ENCODE measurements around the gene DPP10.

DPP10 gene

GRCh38 chr2:114754907-114755563 is 312.6 kb downstream of the DPP10 start:
- no peaks in the 10 kb centered on the region for H3K27me3 ChIP-seq (ENCODE audit: insufficient read depth, low read length)
- no peaks in the 10 kb centered on the region for H3K36me3 ChIP-seq (ENCODE audit: insufficient read depth, low read length)
- no peak overlapping the region for H2AFZ ChIP-seq (ENCODE audit: low read length, unreplicated experiment)
- H3K4me1 ChIP-seq (ENCODE audit: control insufficient read depth, insufficient read depth, low read length, unreplicated experiment): no peaks in the 10 kb centered on the region
- no peak overlapping the region for H3K27ac ChIP-seq (ENCODE audit: low read depth, low read length)
- H3K79me2 ChIP-seq (ENCODE audit: control insufficient read depth, insufficient read depth, low read length, unreplicated experiment): no peaks in the 10 kb centered on the region
- H3K4me3 ChIP-seq (ENCODE audit: low read depth, low read length): no peak overlapping the region

GRCh38 chr2:114762376-114762775 is 319.9 kb downstream of the DPP10 start:
- Histone ChIP-seq H3K4me1 (ENCODE audit: control insufficient read depth, insufficient read depth, low read length, unreplicated experiment) (no peaks in the 10 kb centered on the region), H2AFZ (ENCODE audit: low read length, unreplicated experiment) (no peak overlapping the region), H3K4me3 (ENCODE audit: low read depth, low read length) (no peak overlapping the region), H3K27ac (ENCODE audit: low read depth, low read length) (no peak overlapping the region), H3K27me3 (ENCODE audit: insufficient read depth, low read length) (no peaks in the 10 kb centered on the region), H3K79me2 (ENCODE audit: control insufficient read depth, insufficient read depth, low read length, unreplicated experiment) (no peaks in the 10 kb centered on the region), H3K36me3 (ENCODE audit: insufficient read depth, low read length) (no peaks in the 10 kb centered on the region)

GRCh38 chr2:114762986-114763385 is 320.5 kb downstream of the DPP10 start:
- no peaks in the 10 kb centered on the region for H3K79me2 ChIP-seq (ENCODE audit: control insufficient read depth, insufficient read depth, low read length, unreplicated experiment)
- no peak overlapping the region for H3K27ac ChIP-seq (ENCODE audit: low read depth, low read length)
- H3K4me1 ChIP-seq (ENCODE audit: control insufficient read depth, insufficient read depth, low read length, unreplicated experiment): no peaks in the 10 kb centered on the region

GRCh38 chr2:114769110-114769509 is 326.7 kb downstream of the DPP10 start:
- Histone ChIP-seq H3K79me2 (ENCODE audit: control insufficient read depth, insufficient read depth, low read length, unreplicated experiment) (no peaks in the 10 kb centered on the region), H3K4me3 (ENCODE audit: low read depth, low read length) (no peak overlapping the region), H3K27ac (ENCODE audit: low read depth, low read length) (no peak overlapping the region), H2AFZ (ENCODE audit: low read length, unreplicated experiment) (no peak overlapping the region), H3K36me3 (ENCODE audit: insufficient read depth, low read length) (no peaks in the 10 kb centered on the region), H3K27me3 (ENCODE audit: insufficient read depth, low read length) (no peaks in the 10 kb centered on the region), H3K4me1 (ENCODE audit: control insufficient read depth, insufficient read depth, low read length, unreplicated experiment) (no peaks in the 10 kb centered on the region)

More at GRCh38 chr2:114762986-114763385, 320.5 kb downstream of the DPP10 start:
- Histone ChIP-seq H3K4me3 (ENCODE audit: low read depth, low read length) (no peak overlapping the region), H2AFZ (ENCODE audit: low read length, unreplicated experiment) (no peak overlapping the region), H3K36me3 (ENCODE audit: insufficient read depth, low read length) (no peaks in the 10 kb centered on the region), H3K27me3 (ENCODE audit: insufficient read depth, low read length) (no peaks in the 10 kb centered on the region)

GRCh38 chr2:114769991-114770390 is 327.6 kb downstream of the DPP10 start:
- Histone ChIP-seq H3K4me3 (ENCODE audit: low read depth, low read length) (no peak overlapping the region), H2AFZ (ENCODE audit: low read length, unreplicated experiment) (no peak overlapping the region), H3K79me2 (ENCODE audit: control insufficient read depth, insufficient read depth, low read length, unreplicated experiment) (no peaks in the 10 kb centered on the region), H3K27me3 (ENCODE audit: insufficient read depth, low read length) (no peaks in the 10 kb centered on the region), H3K4me1 (ENCODE audit: control insufficient read depth, insufficient read depth, low read length, unreplicated experiment) (no peaks in the 10 kb centered on the region), H3K36me3 (ENCODE audit: insufficient read depth, low read length) (no peaks in the 10 kb centered on the region), H3K27ac (ENCODE audit: low read depth, low read length) (no peak overlapping the region)

GRCh38 chr2:114784046-114784445 is 341.6 kb downstream of the DPP10 start:
- Histone ChIP-seq H3K4me3 (ENCODE audit: low read depth, low read length) (no peak overlapping the region), H3K36me3 (ENCODE audit: insufficient read depth, low read length) (no peaks in the 10 kb centered on the region), H3K27me3 (ENCODE audit: insufficient read depth, low read length) (no peaks in the 10 kb centered on the region), H3K4me1 (ENCODE audit: control insufficient read depth, insufficient read depth, low read length, unreplicated experiment) (no peaks in the 10 kb centered on the region), H3K79me2 (ENCODE audit: control insufficient read depth, insufficient read depth, low read length, unreplicated experiment) (no peaks in the 10 kb centered on the region), H2AFZ (ENCODE audit: low read length, unreplicated experiment) (no peak overlapping the region), H3K27ac (ENCODE audit: low read depth, low read length) (no peak overlapping the region)

- no peak overlapping the region for H3K27ac ChIP-seq (ENCODE audit: low read depth, low read length)
- H3K4me1 ChIP-seq (ENCODE audit: control insufficient read depth, insufficient read depth, low read length, unreplicated experiment): no peaks in the 10 kb centered on the region
- H3K79me2 ChIP-seq (ENCODE audit: control insufficient read depth, insufficient read depth, low read length, unreplicated experiment): no peaks in the 10 kb centered on the region
- H3K4me3 ChIP-seq (ENCODE audit: low read depth, low read length): no peak overlapping the region
- no peaks in the 10 kb centered on the region for H3K27me3 ChIP-seq (ENCODE audit: insufficient read depth, low read length)
- H2AFZ ChIP-seq (ENCODE audit: low read length, unreplicated experiment): no peak overlapping the region
- H3K36me3 ChIP-seq (ENCODE audit: insufficient read depth, low read length): no peaks in the 10 kb centered on the region
Measured at GRCh38 chr2:114784890-114785583, 342.6 kb downstream of the DPP10 start.

- no peaks in the 10 kb centered on the region for H3K79me2 ChIP-seq (ENCODE audit: control insufficient read depth, insufficient read depth, low read length, unreplicated experiment)
- H3K36me3 ChIP-seq (ENCODE audit: insufficient read depth, low read length): no peaks in the 10 kb centered on the region
- H3K27ac ChIP-seq (ENCODE audit: low read depth, low read length): no peak overlapping the region
- no peaks in the 10 kb centered on the region for H3K27me3 ChIP-seq (ENCODE audit: insufficient read depth, low read length)
- H3K4me3 ChIP-seq (ENCODE audit: low read depth, low read length): no peak overlapping the region
- no peaks in the 10 kb centered on the region for H3K4me1 ChIP-seq (ENCODE audit: control insufficient read depth, insufficient read depth, low read length, unreplicated experiment)
- no peak overlapping the region for H2AFZ ChIP-seq (ENCODE audit: low read length, unreplicated experiment)
Measured at GRCh38 chr2:114786901-114787300, 344.5 kb downstream of the DPP10 start.

- Histone ChIP-seq H3K79me2 (ENCODE audit: control insufficient read depth, insufficient read depth, low read length, unreplicated experiment) (no peaks in the 10 kb centered on the region), H3K27me3 (ENCODE audit: insufficient read depth, low read length) (no peaks in the 10 kb centered on the region), H3K27ac (ENCODE audit: low read depth, low read length) (no peak overlapping the region), H3K36me3 (ENCODE audit: insufficient read depth, low read length) (no peaks in the 10 kb centered on the region), H3K4me1 (ENCODE audit: control insufficient read depth, insufficient read depth, low read length, unreplicated experiment) (no peaks in the 10 kb centered on the region), H3K4me3 (ENCODE audit: low read depth, low read length) (no peak overlapping the region), H2AFZ (ENCODE audit: low read length, unreplicated experiment) (no peak overlapping the region)
Measured at GRCh38 chr2:114787486-114787885, 345.0 kb downstream of the DPP10 start.

- Histone ChIP-seq H3K36me3 (ENCODE audit: insufficient read depth, low read length) (no peaks in the 10 kb centered on the region), H3K79me2 (ENCODE audit: control insufficient read depth, insufficient read depth, low read length, unreplicated experiment) (no peaks in the 10 kb centered on the region), H3K4me1 (ENCODE audit: control insufficient read depth, insufficient read depth, low read length, unreplicated experiment) (no peaks in the 10 kb centered on the region), H3K4me3 (ENCODE audit: low read depth, low read length) (no peak overlapping the region), H3K27me3 (ENCODE audit: insufficient read depth, low read length) (no peaks in the 10 kb centered on the region), H3K27ac (ENCODE audit: low read depth, low read length) (no peak overlapping the region), H2AFZ (ENCODE audit: low read length, unreplicated experiment) (no peak overlapping the region)
Measured at GRCh38 chr2:114789989-114790388, 347.5 kb downstream of the DPP10 start.

- Histone ChIP-seq H3K36me3 (ENCODE audit: insufficient read depth, low read length) (no peaks in the 10 kb centered on the region), H3K4me1 (ENCODE audit: control insufficient read depth, insufficient read depth, low read length, unreplicated experiment) (no peaks in the 10 kb centered on the region), H3K79me2 (ENCODE audit: control insufficient read depth, insufficient read depth, low read length, unreplicated experiment) (no peaks in the 10 kb centered on the region), H3K4me3 (ENCODE audit: low read depth, low read length) (no peak overlapping the region), H3K27me3 (ENCODE audit: insufficient read depth, low read length) (no peaks in the 10 kb centered on the region), H3K27ac (ENCODE audit: low read depth, low read length) (no peak overlapping the region), H2AFZ (ENCODE audit: low read length, unreplicated experiment) (no peak overlapping the region)
Measured at GRCh38 chr2:114797540-114797939, 355.1 kb downstream of the DPP10 start.
